HepG2 (cell line): ENCODE measurements around the gene KNCN. TPM values are rescaled to one million over a fixed set of nuclear protein-coding genes. Genes with fewer than 3 reads are reported as not detected.

ENCODE experiments used
- ATAC-seq: fragments of 200-7000 bp; cut with Tn5 transposase; 3 replicates; pipeline ENCODE4 v1.9.1; 2020; ENCODE audit warnings: mild to moderate bottlenecking, moderate library complexity
- BruUV-seq: library from RNA; stranded (reverse); fragments of 400-500 nt; replicated peaks from 2 replicates; lab custom pipeline; 2021; lab: Mats Ljungman, UMichigan
- CTCF ChIA-PET: fragments of 300-600 bp; formaldehyde crosslinking; extraction: SDS; loops from one replicate; lab custom pipeline; 2021; ENCODE audit warnings: low total read pairs, inconsistent platforms, low intra/inter-chr PET ratio; lab: Yijun Ruan, JAX
- POLR2A ChIA-PET: fragments of 350-600 bp; sonication (Branson Sonifier 250); formaldehyde crosslinking; loops from one replicate; lab custom pipeline; 2020; ENCODE audit warnings: antibody characterized with exemption, inconsistent platforms; lab: Yijun Ruan, JAX
- DNase-seq: peaks from one replicate; pipeline ENCODE4 v3.0.0-alpha.2; 2015; ENCODE audit warnings: low spot score
- FAIRE-seq: peaks from 3 replicates; lab custom pipeline; 2011; peaks lifted over from hg19 to GRCh38; lab: Jason Lieb, UNC
- H2AFZ ChIP-seq: one replicate; pipeline ENCODE4 v1.6.1; 2011; ENCODE audit warnings: low read length, inconsistent platforms
- H3K27ac ChIP-seq: fragments of 300-600 bp; 3 replicates; pipeline ENCODE4 v1.8.0; 2011; ENCODE audit warnings: mixed run types, mild to moderate bottlenecking, mixed read lengths, low read length, inconsistent platforms; ENCODE audit not compliant: insufficient read depth; ENCODE audit errors: extremely low read length
- H3K27me3 ChIP-seq, 2 experiments: fragments of 200-600 bp in 1 of 2; 2 replicates in 1 of 2; 3 replicates in 1 of 2; pipeline versions ENCODE4 v1.6.0 to v1.8.0; 2011; ENCODE audit warnings: low read length in 2 of 2, mild to moderate bottlenecking in 2 of 2, moderate library complexity in 2 of 2, inconsistent platforms in 1 of 2; ENCODE audit not compliant: insufficient read depth in 2 of 2, control insufficient read depth in 1 of 2
- H3K36me3 ChIP-seq, 2 experiments: fragments of 200-600 bp in 1 of 2; replicated peaks in 1 of 2; 2 replicates in 1 of 2; 3 replicates in 1 of 2; pipeline versions ENCODE4 v1.5.1 to v1.8.0; 2011; ENCODE audit warnings: low read length in 2 of 2, inconsistent platforms in 1 of 2; ENCODE audit not compliant: insufficient read depth in 2 of 2, control insufficient read depth in 1 of 2
- H3K4me1 ChIP-seq: 2 replicates; pipeline ENCODE4 v1.5.1; 2012; ENCODE audit warnings: low read length, inconsistent platforms; ENCODE audit not compliant: insufficient read depth
- H3K4me2 ChIP-seq: 2 replicates; pipeline ENCODE4 v1.6.0; 2011; ENCODE audit warnings: low read depth, low read length, inconsistent platforms
- H3K4me3 ChIP-seq, 3 experiments: fragments of 200-600 bp in 1 of 3; sonication (generic), shearing (Covaris generic) in 1 of 3; replicated peaks in 1 of 3; 2 replicates each; pipeline ENCODE4 v1.5.1; 2011 to 2016; ENCODE audit warnings: low read length in 3 of 3, inconsistent platforms in 2 of 3, low read depth in 2 of 3, mild to moderate bottlenecking in 2 of 3, control low read depth in 1 of 3, mixed read lengths in 1 of 3; ENCODE audit not compliant: insufficient read depth in 1 of 3
- H3K79me2 ChIP-seq: one replicate; pipeline ENCODE4 v1.6.1; 2011; ENCODE audit warnings: low read length, inconsistent platforms; ENCODE audit not compliant: insufficient read depth
- H3K9ac ChIP-seq: 2 replicates; pipeline ENCODE4 v1.6.0; 2011; ENCODE audit warnings: mild to moderate bottlenecking, low read depth, low read length, inconsistent platforms; ENCODE audit not compliant: insufficient read depth
- H3K9me3 ChIP-seq: 2 replicates; pipeline ENCODE4 v1.5.1; 2012; ENCODE audit warnings: mild to moderate bottlenecking, low read length
- H4K20me1 ChIP-seq: 2 replicates; pipeline ENCODE4 v1.6.0; 2011; ENCODE audit warnings: inconsistent platforms, mild to moderate bottlenecking, low read length, moderate library complexity; ENCODE audit not compliant: insufficient read depth
- BCLAF1 ChIP-seq: fragments of 450-650 bp; IDR thresholded peaks from 2 replicates; pipeline ENCODE4 v1.6.1; 2017; ENCODE audit warnings: mild to moderate bottlenecking
- MXI1 ChIP-seq: IDR thresholded peaks from 3 replicates; pipeline ENCODE4 v1.6.1; 2012; ENCODE audit warnings: low read depth, low read length, inconsistent platforms, borderline replicate concordance
- PBX2 ChIP-seq: IDR thresholded peaks from 2 replicates; pipeline ENCODE4 v1.6.1; 2016; ENCODE audit warnings: control low read depth
- RFX1 ChIP-seq: fragments of 450-650 bp; IDR thresholded peaks from 2 replicates; pipeline ENCODE4 v1.6.1; 2017
- RFX3 ChIP-seq: IDR thresholded peaks from 2 replicates; pipeline ENCODE4 v1.6.1; 2016; ENCODE audit warnings: missing biosample characterization, missing genetic modification reagents
- SMAD1 ChIP-seq: sonication (generic); formaldehyde crosslinking; IDR thresholded peaks from 2 replicates; pipeline ENCODE4 v1.4.0; 2020; ENCODE audit warnings: missing genetic modification reagents, low read depth, mild to moderate bottlenecking, borderline replicate concordance
- ZNF143 ChIP-seq: sonication (generic); formaldehyde crosslinking; IDR thresholded peaks from 2 replicates; pipeline ENCODE4 v1.4.0; 2020; ENCODE audit warnings: missing genetic modification reagents
- WGBS: methylation state at CpG from one replicate; pipeline ENCODE4 v1.1.6; 2017; ENCODE audit warnings: low lambda C conversion rate; 5-methylcytosine and 5-hydroxymethylcytosine counted together
- in situ Hi-C: cut with HindIII; loops from 2 replicates; pipeline ENCODE4 v1.10.0; 2017; ENCODE audit warnings: low pct_unique_long_range_greater_than_20kb; ENCODE audit not compliant: extremely low pct_ligation_motif_present
- intact Hi-C: fragments of 100-400 bp; cut with micrococcal nuclease; formaldehyde crosslinking; loops from one replicate; pipeline ENCODE4 v1.10.0; 2022; ENCODE audit not compliant: unreplicated experiment
- polyA plus RNA-seq, 8 experiments: library from polyadenylated mRNA; depleted of rRNA in 3 of 8; stranded (reverse) in 7 of 8; unstranded in 1 of 8; fragments of >200 nt; fragmentation: Illumina TruSeq in 4 of 8; extraction: Trizol in 4 of 8; gene quantifications; 2 replicates each; pipeline versions ENCODE4 v1.2.1 to v1.2.3, GENCODE V29; 2011 to 2016; ENCODE audit warnings: low read depth in 4 of 8, missing spikeins in 1 of 8, mixed read lengths in 1 of 8; ENCODE audit not compliant: insufficient read depth in 1 of 8
- total RNA-seq, 5 experiments: library from RNA; depleted of rRNA; stranded (reverse); fragments of >200 nt; fragmentation: Illumina TruSeq; extraction: Trizol; gene quantifications; 2 replicates each; pipeline ENCODE4 v1.2.3, GENCODE V29; 2016; ENCODE audit warnings: low read depth in 1 of 5

The KNCN gene
- total and polyA plus RNA-seq, 2 of the 13 experiments (the other 11 are each of a cell fraction or from before 2014, with no cell fraction given): not detected

- POLR2A ChIA-PET: no interaction called here
- in situ Hi-C loops: no loop called here
Observed at GRCh38 chr1:46549697-46550681, 1.5 kb downstream of the KNCN start.

More at GRCh38 chr1:46549697-46550681, 1.5 kb downstream of the KNCN start:
- Histone ChIP-seq H3K9me3 (no peaks in the 10 kb centered on the region), H3K9ac (no peak overlapping the region), H3K36me3 (no peaks in the 10 kb centered on the region), H2AFZ (no peak overlapping the region), H4K20me1 (peaks cover under 1% of the 10 kb centered on the region; the same call in 1 of the 2 replicates), H3K4me1 (peaks cover 11% of the 10 kb centered on the region; the same call in 1 of the 2 replicates), H3K4me3 (no peak overlapping the region), H3K79me2 (no peaks in the 10 kb centered on the region), H3K27me3 (peaks cover 6 to 46% of the 10 kb centered on the region in 2 experiments; a peak in 3 of 5 replicates), H3K27ac (no peak overlapping the region), H3K4me2 (no peak overlapping the region)
- WGBS: 3% methylated on average over 4 of the region's 20 CpGs
- TF ChIP-seq MXI1: 0 out of 3 replicates have a peak, but pooled peaks have one; percentile 39
- TF ChIP-seq ZNF143: no peak
- no peak for TF ChIP-seq SMAD1 (CRISPR knock-in tag)
- TF ChIP-seq RFX1: peak; percentile 79
- no peak for TF ChIP-seq BCLAF1
- no peak for TF ChIP-seq PBX2 (CRISPR knock-in tag)
- TF ChIP-seq RFX3 (CRISPR knock-in tag): peak; percentile 65
- peak; percentile 24 for DNase-seq
- intact Hi-C loops: loop anchor here (10.0 kb wide), 1 partner anchor 175 kb away; no protein-coding TSS in a partner anchor
- no TSS peak for BruUV-seq
- CTCF ChIA-PET: no interaction called here
- peak; percentile 48 for ATAC-seq
- FAIRE-seq: no peak
